ENCODE measurements around the gene SMIM44. TPM values are rescaled to one million over a fixed set of nuclear protein-coding genes. Genes with fewer than 3 reads are reported as not detected.

Gene SMIM44
- total and polyA plus RNA-seq, 9 of the 15 experiments (the other 6 are each of a cell fraction or from before 2014, with no cell fraction given), result not detected

GRCh38 chr19:3521104-3521445 is 37.8 kb upstream of the SMIM44 start (continued):
- no peak for TF ChIP-seq ZNF398 (CRISPR knock-in tag; IDR thresholded peaks at IDR 0.05)
- TF ChIP-seq RBM14 (IDR thresholded peaks at IDR 0.05; ENCODE audit: borderline replicate concordance, insufficient read depth, low read depth, low read length), result no peak
- no peak for TF ChIP-seq SRSF7 (optimal IDR thresholded peaks at IDR 0.05; ENCODE audit: low read depth, low read length)
- TF ChIP-seq YY1 (IDR thresholded peaks at IDR 0.05; ENCODE audit: borderline replicate concordance in 1 of 3, control insufficient read depth in 1 of 3, extremely low read depth in 1 of 3, insufficient read depth in 3 of 3, insufficient read length in 1 of 3, insufficient replicate concordance in 2 of 3, low read depth in 1 of 3, low read length in 2 of 3), result no peak
- TF ChIP-seq RFX1 (IDR thresholded peaks at IDR 0.05), result no peak
- no peak for TF ChIP-seq RBBP5 (IDR thresholded peaks at IDR 0.05; ENCODE audit: borderline replicate concordance, insufficient read depth, low read length, poor library complexity, severe bottlenecking)
- TF ChIP-seq RBM15 (IDR thresholded peaks at IDR 0.05; ENCODE audit: insufficient read depth, low read length), result no peak
- TF ChIP-seq MTA1 (IDR thresholded peaks at IDR 0.05; ENCODE audit: borderline replicate concordance), result peak; percentile 29; the same call in 1 of the 2 replicates
- no peak for TF ChIP-seq HOMEZ (CRISPR knock-in tag; IDR thresholded peaks at IDR 0.05)
- TF ChIP-seq SMAD2 (IDR thresholded peaks at IDR 0.05; ENCODE audit: low read depth, low read length), result no peak
- TF ChIP-seq TCF3 (CRISPR knock-in tag; IDR thresholded peaks at IDR 0.05), result peak; percentile 62
- TF ChIP-seq CEBPB (tag; IDR thresholded peaks at IDR 0.05), result no peak
- no peak for TF ChIP-seq JUN (IDR thresholded peaks at IDR 0.05; ENCODE audit: borderline replicate concordance, low read depth, low read length)
- TF ChIP-seq JUN (CRISPR knock-in tag; IDR thresholded peaks at IDR 0.05; ENCODE audit: borderline replicate concordance), result no peak

All from K562 (cell line).